OCI-LY3 (cell line): ENCODE measurements around the gene P2RX3.

Experiments
- H2AFZ ChIP-seq: fragments of 200-600, 300-600 bp; shearing (Covaris generic); 2 replicates; pipeline ENCODE4 v1.6.0; 2014; ENCODE audit warnings: antibody characterized with exemption, low read depth, low read length
- H3K27ac ChIP-seq: fragments of 200-600, 300-600 bp; sonication (generic); 2 replicates; pipeline ENCODE4 v1.5.1; 2014; ENCODE audit warnings: mild to moderate bottlenecking, low read length, moderate library complexity, mixed read lengths
- H3K27me3 ChIP-seq: fragments of 200-600, 300-600 bp; sonication (generic); 2 replicates; pipeline ENCODE4 v1.6.1; 2014; ENCODE audit warnings: low read depth, low read length, mixed read lengths
- H3K36me3 ChIP-seq: fragments of 200-600, 300-600 bp; sonication (generic); replicated peaks from 2 replicates; pipeline ENCODE3; 2014; ENCODE audit warnings: low read depth, low read length, mixed read lengths
- H3K4me1 ChIP-seq: fragments of 300-600, 200-600 bp; sonication (generic); 2 replicates; pipeline ENCODE4 v1.6.1; 2014; ENCODE audit warnings: low read length, mixed read lengths
- H3K4me2 ChIP-seq: fragments of 200-600, 300-600 bp; sonication (generic); 2 replicates; pipeline ENCODE4 v1.6.1; 2014; ENCODE audit warnings: low read length, mixed read lengths
- H3K4me3 ChIP-seq: fragments of 300-600, 200-600 bp; sonication (generic); 2 replicates; pipeline ENCODE4 v1.5.1; 2014; ENCODE audit warnings: antibody characterized with exemption, mild to moderate bottlenecking, low read length, moderate library complexity
- H3K79me2 ChIP-seq: fragments of 300-600, 200-600 bp; shearing (Covaris generic); 2 replicates; pipeline ENCODE4 v1.6.1; 2014; ENCODE audit warnings: mild to moderate bottlenecking, low read length, mixed read lengths
- H3K9ac ChIP-seq: fragments of 300-600, 200-600 bp; shearing (Covaris generic); 2 replicates; pipeline ENCODE4 v1.6.0; 2014; ENCODE audit warnings: mild to moderate bottlenecking, low read length, moderate library complexity
- H3K9me3 ChIP-seq: fragments of 200-600, 300-600 bp; shearing (Covaris generic); 2 replicates; pipeline ENCODE4 v1.6.1; 2014; ENCODE audit warnings: low read length, mixed read lengths; ENCODE audit not compliant: insufficient read depth
- H4K20me1 ChIP-seq: fragments of 200-600, 300-600 bp; sonication (generic); 2 replicates; pipeline ENCODE4 v1.6.1; 2016; ENCODE audit warnings: low read length, mixed read lengths; ENCODE audit not compliant: insufficient read depth
- CTCF ChIP-seq: fragments of 200-600, 300-600 bp; sonication (generic); IDR thresholded peaks from 2 replicates; pipeline ENCODE4 v1.5.1; 2014; ENCODE audit warnings: antibody characterized with exemption, low read length, low read depth
- EZH2phosphoT487 ChIP-seq: fragments of 200-600 bp; shearing (Covaris generic); IDR thresholded peaks from 2 replicates; pipeline ENCODE4 v1.6.1; 2018; ENCODE audit warnings: antibody characterized with exemption, mixed run types, low read depth

The P2RX3 gene

GRCh38 chr11:57421805-57422204, 83.7 kb downstream of the P2RX3 start:
- Histone ChIP-seq H3K4me1 (peaks cover 92% of the 10 kb centered on the region), H3K4me2 (peak overlapping the region; percentile 92), H3K27me3 (no peaks in the 10 kb centered on the region), H3K79me2 (peaks cover 97% of the 10 kb centered on the region), H3K9ac (no peak overlapping the region), H3K36me3 (peaks cover 90% of the 10 kb centered on the region), H4K20me1 (peaks cover 73% of the 10 kb centered on the region), H3K9me3 (no peaks in the 10 kb centered on the region), H2AFZ (no peak overlapping the region), H3K27ac (peak overlapping the region; percentile 94), H3K4me3 (0 out of 2 replicates have a peak overlapping the region, but pooled peaks have one; percentile 1)
- TF ChIP-seq CTCF (no peak), EZH2phosphoT487 (no peak)
